ENCODE results near the gene ZNF80.
"Not testable (repeated sequence)": the region's sequence is repeated elsewhere in the genome, so short reads cannot be mapped to it uniquely, and the experiment has no call there.

The ZNF80 gene

DNA sequence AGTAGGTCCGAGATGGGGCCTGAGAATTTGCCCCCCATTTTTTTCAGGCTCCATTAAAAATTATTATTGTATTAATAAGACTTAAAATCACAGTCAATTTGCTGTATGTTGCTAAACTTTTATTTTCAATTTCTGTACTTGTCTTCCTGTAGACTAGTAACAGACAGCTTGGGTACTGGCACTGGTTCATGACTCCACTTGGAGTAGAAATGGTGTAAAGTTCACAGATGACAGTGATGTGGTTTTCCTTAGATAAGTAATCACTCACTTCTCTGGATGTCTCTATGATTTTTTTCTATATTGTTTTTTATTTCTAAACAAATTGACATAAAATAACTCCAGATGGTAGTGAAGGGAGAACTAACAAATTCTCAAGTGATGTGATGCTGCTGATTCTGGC, 15.6 kb upstream of the ZNF80 start:
- TF ChIP-seq, protein P1, sequence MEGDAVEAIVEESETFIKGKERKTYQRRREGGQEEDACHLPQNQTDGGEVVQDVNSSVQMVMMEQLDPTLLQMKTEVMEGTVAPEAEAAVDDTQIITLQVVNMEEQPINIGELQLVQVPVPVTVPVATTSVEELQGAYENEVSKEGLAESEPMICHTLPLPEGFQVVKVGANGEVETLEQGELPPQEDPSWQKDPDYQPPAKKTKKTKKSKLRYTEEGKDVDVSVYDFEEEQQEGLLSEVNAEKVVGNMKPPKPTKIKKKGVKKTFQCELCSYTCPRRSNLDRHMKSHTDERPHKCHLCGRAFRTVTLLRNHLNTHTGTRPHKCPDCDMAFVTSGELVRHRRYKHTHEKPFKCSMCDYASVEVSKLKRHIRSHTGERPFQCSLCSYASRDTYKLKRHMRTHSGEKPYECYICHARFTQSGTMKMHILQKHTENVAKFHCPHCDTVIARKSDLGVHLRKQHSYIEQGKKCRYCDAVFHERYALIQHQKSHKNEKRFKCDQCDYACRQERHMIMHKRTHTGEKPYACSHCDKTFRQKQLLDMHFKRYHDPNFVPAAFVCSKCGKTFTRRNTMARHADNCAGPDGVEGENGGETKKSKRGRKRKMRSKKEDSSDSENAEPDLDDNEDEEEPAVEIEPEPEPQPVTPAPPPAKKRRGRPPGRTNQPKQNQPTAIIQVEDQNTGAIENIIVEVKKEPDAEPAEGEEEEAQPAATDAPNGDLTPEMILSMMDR (IDR thresholded peaks at IDR 0.05) = no peak
- Histone ChIP-seq H3K27ac (no peak overlapping the region), H3K27me3 (ENCODE audit: control insufficient read depth, insufficient read depth, low read length) (no peaks in the 10 kb centered on the region), H3K4me2 (ENCODE audit: low read length) (no peak overlapping the region), H3K79me2 (no peaks in the 10 kb centered on the region), H2AFZ (no peak overlapping the region), H3K9me3 (ENCODE audit: control insufficient read depth, low read length) (no peaks in the 10 kb centered on the region), H3K4me1 (no peaks in the 10 kb centered on the region), H3K4me3 (ENCODE audit: low read depth, low read length) (no peak overlapping the region), H3K9ac (no peak overlapping the region), H3K36me3 (ENCODE audit: control insufficient read depth, insufficient read depth, low read length) (no peaks in the 10 kb centered on the region)

DNA sequence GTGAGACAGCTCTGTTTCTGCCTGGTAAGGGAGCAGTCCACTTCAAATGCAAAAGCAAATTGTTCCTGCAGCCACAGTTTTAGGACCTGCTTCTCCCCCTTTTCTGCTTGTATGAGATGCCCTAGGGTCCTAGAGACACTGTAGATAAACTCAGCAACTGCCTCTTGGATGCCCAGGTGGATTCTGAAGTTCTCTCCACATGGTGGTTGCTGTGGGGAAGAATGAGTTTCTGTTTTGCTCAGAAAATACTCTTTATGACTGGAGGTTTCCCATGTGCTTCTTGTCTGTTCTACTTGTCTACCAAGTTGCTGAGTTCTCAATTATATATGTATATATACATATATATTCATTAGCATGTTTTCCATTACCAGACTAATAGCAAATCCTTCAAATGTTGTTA, 5.6 kb upstream of the ZNF80 start:
- Histone ChIP-seq H3K9ac (no peak overlapping the region), H3K27me3 (ENCODE audit: control insufficient read depth, insufficient read depth, low read length) (no peaks in the 10 kb centered on the region), H3K79me2 (no peaks in the 10 kb centered on the region), H3K4me2 (ENCODE audit: low read length) (no peak overlapping the region), H3K36me3 (ENCODE audit: control insufficient read depth, insufficient read depth, low read length) (no peaks in the 10 kb centered on the region), H3K9me3 (ENCODE audit: control insufficient read depth, low read length) (no peaks in the 10 kb centered on the region), H3K4me1 (peaks cover 7% of the 10 kb centered on the region), H3K27ac (no peak overlapping the region), H3K4me3 (ENCODE audit: low read depth, low read length) (no peak overlapping the region), H2AFZ (no peak overlapping the region)
- TF ChIP-seq, protein P1 (IDR thresholded peaks at IDR 0.05) = no peak

DNA sequence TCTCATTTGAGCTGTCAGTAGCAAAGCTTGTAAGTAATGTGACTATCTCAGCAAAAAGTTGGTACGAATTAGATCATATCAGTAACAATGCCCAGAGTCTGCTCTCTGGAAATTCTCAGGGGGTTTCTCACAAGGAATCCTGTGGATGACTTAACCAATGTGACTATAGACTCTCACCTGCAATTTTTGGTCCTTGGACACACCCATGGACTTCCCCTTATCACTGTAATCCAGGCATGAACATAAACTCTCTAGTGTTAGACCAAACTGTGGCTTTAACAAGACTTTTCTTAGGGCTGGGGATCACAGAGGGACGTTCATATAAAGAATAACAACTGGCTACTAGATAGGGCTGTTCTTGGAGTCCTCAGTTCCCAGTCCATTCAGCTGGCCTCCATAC, 3.9 kb upstream of the ZNF80 start:
- no peaks in the 10 kb centered on the region for H3K27me3 ChIP-seq (ENCODE audit: control insufficient read depth, insufficient read depth, low read length)
- H3K4me1 ChIP-seq = peaks cover 7% of the 10 kb centered on the region

DNA sequence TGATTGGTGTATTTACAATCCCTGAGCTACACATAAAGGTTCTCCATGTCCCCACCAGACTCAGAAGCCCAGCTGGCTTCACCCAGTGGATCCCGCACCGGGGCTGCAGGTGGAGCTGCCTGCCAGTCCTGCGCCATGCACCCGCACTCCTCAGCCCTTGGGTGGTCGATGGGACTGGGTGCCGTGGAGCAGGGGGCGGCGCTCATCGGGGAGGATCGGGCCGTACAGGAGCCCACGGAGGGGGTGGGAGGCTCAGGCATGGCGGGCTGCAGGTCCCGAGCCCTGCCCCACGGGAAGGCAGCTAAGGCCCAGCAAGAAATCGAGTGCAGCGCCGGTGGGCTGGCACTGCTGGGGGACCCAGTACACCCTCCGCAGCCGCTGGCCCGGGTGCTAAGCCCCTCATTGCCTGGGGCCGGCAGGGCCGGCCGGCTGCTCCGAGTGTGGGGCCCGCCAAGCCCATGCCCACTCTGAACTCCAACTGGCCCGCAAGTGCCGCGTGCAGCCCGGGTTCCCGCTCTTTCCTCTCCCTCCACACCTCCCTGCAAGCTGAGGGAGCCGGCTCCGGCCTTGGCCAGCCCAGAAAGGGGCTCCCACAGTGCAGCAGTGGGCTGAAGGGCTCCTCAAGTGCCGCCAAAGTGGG, 888 bp upstream of the ZNF80 start:
- not testable (repeated sequence) for H3K27ac ChIP-seq; H2AFZ ChIP-seq; H3K9me3 ChIP-seq (ENCODE audit: control insufficient read depth, low read length); H3K79me2 ChIP-seq; H3K36me3 ChIP-seq (ENCODE audit: control insufficient read depth, insufficient read depth, low read length); H3K27me3 ChIP-seq (ENCODE audit: control insufficient read depth, insufficient read depth, low read length); H3K4me1 ChIP-seq; H3K4me2 ChIP-seq (ENCODE audit: low read length); H3K9ac ChIP-seq; H3K4me3 ChIP-seq (ENCODE audit: low read depth, low read length)

More for the DNA sequence above, 3.9 kb upstream of the ZNF80 start:
- TF ChIP-seq, protein P1 (IDR thresholded peaks at IDR 0.05) = no peak
- H3K79me2 ChIP-seq = no peaks in the 10 kb centered on the region
- no peak overlapping the region for H3K4me2 ChIP-seq (ENCODE audit: low read length)
- H3K9me3 ChIP-seq (ENCODE audit: control insufficient read depth, low read length) = no peaks in the 10 kb centered on the region
- no peaks in the 10 kb centered on the region for H3K36me3 ChIP-seq (ENCODE audit: control insufficient read depth, insufficient read depth, low read length)
- no peak overlapping the region for H3K4me3 ChIP-seq (ENCODE audit: low read depth, low read length)
- H3K27ac ChIP-seq = no peak overlapping the region
- no peak overlapping the region for H3K9ac ChIP-seq
- no peak overlapping the region for H2AFZ ChIP-seq

DNA sequence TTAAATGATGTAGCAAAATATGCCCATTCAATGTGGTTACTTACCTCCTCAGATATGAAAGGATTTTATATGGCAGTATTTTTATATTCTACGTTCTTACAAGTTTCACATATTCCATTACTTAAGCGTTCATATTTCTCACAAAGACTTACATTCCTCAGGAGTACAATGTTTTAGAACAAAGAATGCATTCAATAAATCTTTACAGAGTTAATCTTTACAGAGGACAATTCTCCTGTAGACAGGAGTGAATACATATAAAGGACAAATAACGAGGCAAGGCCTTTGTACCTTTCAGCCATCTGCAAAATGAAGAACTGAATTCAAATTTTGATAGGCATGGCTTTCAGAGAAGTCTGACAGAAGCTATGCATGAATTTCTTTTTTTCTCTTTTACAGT, 1.9 kb downstream of the ZNF80 start:
- H2AFZ ChIP-seq = no peak overlapping the region
- TF ChIP-seq, protein P1 (IDR thresholded peaks at IDR 0.05) = no peak
- no peaks in the 10 kb centered on the region for H3K27me3 ChIP-seq (ENCODE audit: control insufficient read depth, insufficient read depth, low read length)
- H3K9me3 ChIP-seq (ENCODE audit: control insufficient read depth, low read length) = no peaks in the 10 kb centered on the region
- H3K4me2 ChIP-seq (ENCODE audit: low read length) = no peak overlapping the region
- H3K4me3 ChIP-seq (ENCODE audit: low read depth, low read length) = no peak overlapping the region
- H3K36me3 ChIP-seq (ENCODE audit: control insufficient read depth, insufficient read depth, low read length) = no peaks in the 10 kb centered on the region
- no peaks in the 10 kb centered on the region for H3K79me2 ChIP-seq
- H3K4me1 ChIP-seq = peaks cover 4% of the 10 kb centered on the region
- no peak overlapping the region for H3K27ac ChIP-seq
- no peak overlapping the region for H3K9ac ChIP-seq

Data from parathyroid adenoma (tissue), 2 donors.